ENCODE measurements around the gene TRNAU1AP.
"Not testable (repeated sequence)": the region's sequence is repeated elsewhere in the genome, so short reads cannot be mapped to it uniquely, and the experiment has no call there.

Gene TRNAU1AP

GRCh38 chr1:28578696-28579218 is 25.9 kb downstream of the TRNAU1AP start:
- no peak for DNase-seq

DNA sequence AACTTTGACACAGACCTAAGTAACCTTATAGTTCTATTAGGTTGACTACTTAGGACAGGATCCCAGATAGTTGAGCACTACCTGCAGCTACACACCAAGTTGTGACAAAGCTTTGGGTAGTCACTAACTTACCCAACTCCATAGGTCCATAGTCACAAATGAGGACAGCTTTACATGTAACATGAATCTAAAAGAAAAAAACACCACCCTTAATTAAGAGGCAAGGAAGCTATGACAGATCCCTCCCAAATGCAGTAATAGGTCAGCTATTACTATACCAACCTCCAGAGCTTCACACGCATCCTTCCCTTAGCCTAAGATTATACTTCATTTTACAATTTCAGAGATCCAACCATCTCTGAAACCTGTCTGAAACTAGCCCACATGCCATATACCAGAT is 26.5 kb downstream of the TRNAU1AP start:
- no peak for DNase-seq

GRCh38 chr1:28580722-28581530 is 28.0 kb downstream of the TRNAU1AP start:
- DNase-seq = no peak

GRCh38 chr1:28581531-28582247 is 28.8 kb downstream of the TRNAU1AP start:
- DNase-seq = peak; percentile 97

- DNase-seq = no peak
Observed at GRCh38 chr1:28582248-28582615, 29.3 kb downstream of the TRNAU1AP start.

- not testable (repeated sequence) for DNase-seq
Observed at GRCh38 chr1:28586585-28587391, 33.9 kb downstream of the TRNAU1AP start.

DNA sequence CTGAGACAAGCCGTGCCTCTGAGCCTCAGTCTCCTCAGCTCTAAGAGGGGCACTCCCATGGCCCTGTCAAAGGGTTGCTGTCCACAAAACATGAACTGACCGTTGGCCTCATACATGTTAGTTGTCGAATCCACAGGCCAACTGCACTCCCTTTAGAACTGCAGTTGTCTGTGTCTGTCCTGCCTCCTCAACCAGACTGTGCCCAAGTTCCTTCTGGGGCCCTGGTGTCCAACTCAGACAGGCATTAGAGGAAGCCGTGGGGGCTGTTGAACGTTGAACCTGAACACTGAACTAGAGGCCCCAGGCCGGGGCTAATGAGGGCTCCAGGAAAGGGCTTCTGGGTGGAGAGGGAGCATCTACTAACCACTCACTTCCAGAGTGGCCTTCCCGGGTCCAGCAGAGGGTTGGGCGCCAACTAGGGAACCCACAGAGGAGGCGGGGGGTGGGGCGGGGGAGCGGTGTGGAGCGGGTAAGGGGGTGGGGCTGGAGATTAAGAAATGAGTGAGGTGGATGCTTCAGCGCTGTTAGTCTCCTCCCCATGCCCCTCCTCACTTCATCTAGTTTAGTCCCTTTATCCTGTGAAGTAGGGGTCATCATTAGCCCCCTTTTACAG is 38.9 kb downstream of the TRNAU1AP start, which contains the start of gene RAB42:
Gene RAB42, plus strand, starts transcription at position 558 of the 613 bp plus-strand sequence. CDS start 247 bp downstream, outside the sequence.
- no peak for DNase-seq

- no peak for DNase-seq
Observed at GRCh38 chr1:28592321-28593071, 39.6 kb downstream of the TRNAU1AP start.

GRCh38 chr1:28593988-28594356 is 41.1 kb downstream of the TRNAU1AP start:
- DNase-seq = not testable (repeated sequence)

- DNase-seq = not testable (repeated sequence)
Observed at GRCh38 chr1:28594686-28595411, 42.0 kb downstream of the TRNAU1AP start.

DNA sequence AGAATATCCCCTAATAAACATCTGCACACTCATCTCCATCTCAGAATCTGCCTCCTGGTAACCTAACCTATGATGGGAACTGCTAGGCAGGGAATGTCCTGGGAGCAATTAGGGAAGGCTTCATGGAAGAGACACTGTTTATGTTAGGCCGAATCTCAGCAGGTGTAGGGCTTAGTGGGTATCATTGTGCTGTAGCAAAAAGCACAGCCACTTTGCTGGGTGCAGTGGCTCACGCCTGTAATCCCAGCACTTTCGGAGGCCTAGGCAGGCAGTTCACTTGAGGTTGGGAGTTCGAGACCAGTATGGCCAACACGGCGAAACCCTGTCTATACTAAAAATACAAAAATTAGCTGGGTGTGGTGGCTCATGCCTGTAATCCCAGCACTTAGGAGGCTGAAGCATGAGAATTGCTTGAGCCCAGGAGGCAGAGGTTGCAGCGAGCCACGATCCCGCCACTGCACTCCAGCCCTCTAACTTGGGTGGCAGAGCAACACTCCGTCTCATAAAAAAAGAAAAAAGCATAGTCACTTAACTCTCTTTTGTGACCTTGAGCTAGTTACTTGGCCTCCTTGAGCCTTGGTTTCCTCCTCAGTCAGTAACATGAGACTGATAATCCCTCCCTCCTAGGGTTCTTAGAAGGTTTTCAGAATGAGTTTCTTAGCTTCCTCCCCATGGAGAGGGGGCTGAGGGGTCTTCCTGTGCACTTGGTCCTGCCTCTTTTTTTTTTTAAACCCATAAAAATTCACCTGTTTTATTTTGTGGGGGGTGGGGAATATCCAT is 42.7 kb downstream of the TRNAU1AP start:
- no peak for DNase-seq

DNA sequence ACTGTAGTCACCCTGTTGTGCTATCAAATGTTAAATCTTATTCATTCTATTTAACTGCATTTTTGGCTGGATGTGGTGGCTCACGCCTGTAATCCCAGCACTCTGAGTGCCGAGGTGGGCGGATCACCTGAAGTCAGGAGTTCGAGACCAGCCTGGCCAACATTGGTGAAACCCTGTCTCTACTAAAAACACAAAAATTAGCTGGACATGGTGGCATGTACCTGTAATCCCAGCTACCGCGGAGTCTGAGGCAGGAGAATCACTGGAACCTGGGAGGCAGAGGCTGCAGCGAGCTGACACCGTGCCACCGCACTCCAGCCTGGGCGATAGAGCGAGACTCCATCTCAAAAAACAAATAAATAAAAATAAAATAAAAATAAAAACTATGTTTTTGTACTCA is 43.4 kb downstream of the TRNAU1AP start:
- DNase-seq = not testable (repeated sequence)

- no peak for DNase-seq
Observed at GRCh38 chr1:28601696-28602095, 48.8 kb downstream of the TRNAU1AP start.

- DNase-seq = no peak
Observed at GRCh38 chr1:28602536-28603439, 49.9 kb downstream of the TRNAU1AP start.

DNA sequence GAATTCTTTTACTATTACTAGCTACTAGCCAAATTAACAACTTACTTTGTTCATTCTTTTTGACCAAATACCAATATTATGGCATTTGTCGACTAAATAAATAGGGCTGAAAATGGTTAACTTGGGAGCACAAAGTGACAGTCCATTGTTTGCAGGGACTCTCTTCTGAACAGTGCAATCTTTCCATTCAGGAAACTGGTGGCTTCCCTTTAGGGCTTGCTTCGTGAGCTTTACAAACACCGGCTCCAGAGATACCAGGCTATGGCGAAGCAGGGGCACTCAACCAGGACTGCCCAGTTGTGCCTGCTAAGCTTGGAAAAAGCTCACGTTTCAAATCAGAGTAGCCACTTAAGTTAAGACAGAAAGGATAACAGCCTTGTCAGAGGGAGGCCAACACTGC is 51.5 kb downstream of the TRNAU1AP start:
- no peak for DNase-seq

DNA sequence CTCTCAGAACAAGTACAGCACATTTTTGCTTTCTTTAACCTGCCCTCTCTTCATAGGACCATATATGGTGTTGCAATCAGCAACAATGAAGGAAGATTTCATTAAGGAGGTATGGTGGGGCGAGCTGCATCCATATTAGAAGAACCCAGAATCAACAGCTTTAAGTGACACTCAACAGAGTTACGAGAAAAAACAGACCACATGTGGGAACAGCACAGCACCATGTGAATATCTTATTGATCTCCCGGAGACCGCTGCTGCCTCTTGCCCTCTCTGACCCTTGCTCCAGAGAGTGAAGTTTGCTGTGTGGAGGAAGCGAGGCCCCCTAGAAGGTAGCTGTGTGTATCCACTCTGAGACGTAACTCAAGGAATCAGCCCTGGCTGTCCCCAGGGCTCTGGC is 52.1 kb downstream of the TRNAU1AP start:
- DNase-seq = no peak

- DNase-seq = no peak
Observed at GRCh38 chr1:28606771-28607170, 53.9 kb downstream of the TRNAU1AP start.

GRCh38 chr1:28613175-28613574 is 60.3 kb downstream of the TRNAU1AP start:
- no peak for DNase-seq

Data from NCI-H2107 (cell line).